ELR (cell line): ENCODE measurements around the gene TSPAN10.

Source experiments
- DNase-seq: peaks from one replicate; pipeline ENCODE4 v3.0.0-alpha.2; 2015; ENCODE audit warnings: low read depth

Gene TSPAN10

GRCh38 chr17:81688616-81689015 lies 51.6 kb downstream of the TSPAN10 start:
- DNase-seq = no peak

- no peak for DNase-seq
Observed at GRCh38 chr17:81690066-81690465, 53.1 kb downstream of the TSPAN10 start.

GRCh38 chr17:81690549-81690948 lies 53.6 kb downstream of the TSPAN10 start:
- DNase-seq = no peak

GRCh38 chr17:81691196-81691595 lies 54.2 kb downstream of the TSPAN10 start:
- DNase-seq = no peak

- DNase-seq = no peak
Observed at GRCh38 chr17:81691608-81692007, 54.6 kb downstream of the TSPAN10 start.

GRCh38 chr17:81693509-81694210 lies 56.7 kb downstream of the TSPAN10 start:
- DNase-seq = peak; percentile 27

GRCh38 chr17:81694810-81695209 lies 57.8 kb downstream of the TSPAN10 start:
- no peak for DNase-seq

- no peak for DNase-seq
Observed at GRCh38 chr17:81695211-81695610, 58.2 kb downstream of the TSPAN10 start.

GRCh38 chr17:81695801-81696200 lies 58.8 kb downstream of the TSPAN10 start:
- DNase-seq = no peak

- DNase-seq = no peak
Observed at GRCh38 chr17:81696218-81696941, 59.4 kb downstream of the TSPAN10 start.

GRCh38 chr17:81697261-81698044 lies 60.5 kb downstream of the TSPAN10 start:
- no peak for DNase-seq
